Measurements from ENCODE around the gene IL3.
A peak's percentile ranks its signal among the peaks of the same experiment; 100 is the strongest.

IL3 gene

DNA sequence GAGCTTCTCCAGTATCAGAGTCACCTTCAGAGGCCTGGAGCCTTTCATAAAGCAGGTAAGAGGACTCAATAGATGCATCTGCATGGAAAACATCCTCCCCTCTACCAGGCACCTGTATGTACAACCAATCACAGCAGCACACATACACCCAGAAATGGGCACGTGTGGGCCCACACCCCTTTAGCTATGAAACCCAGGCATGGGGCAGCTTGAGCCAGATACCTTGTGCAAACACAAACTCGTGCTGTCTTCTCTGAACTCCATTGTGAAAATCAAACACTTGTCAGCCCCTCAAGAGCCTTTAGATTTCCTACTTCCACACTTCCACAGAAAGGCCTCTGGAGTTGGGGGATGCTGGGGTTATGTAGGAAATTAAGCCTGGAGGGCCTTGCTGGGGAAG, 12.1 kb downstream of the IL3 start:
- no peak for DNase-seq (ENCODE audit: low spot score)

DNA sequence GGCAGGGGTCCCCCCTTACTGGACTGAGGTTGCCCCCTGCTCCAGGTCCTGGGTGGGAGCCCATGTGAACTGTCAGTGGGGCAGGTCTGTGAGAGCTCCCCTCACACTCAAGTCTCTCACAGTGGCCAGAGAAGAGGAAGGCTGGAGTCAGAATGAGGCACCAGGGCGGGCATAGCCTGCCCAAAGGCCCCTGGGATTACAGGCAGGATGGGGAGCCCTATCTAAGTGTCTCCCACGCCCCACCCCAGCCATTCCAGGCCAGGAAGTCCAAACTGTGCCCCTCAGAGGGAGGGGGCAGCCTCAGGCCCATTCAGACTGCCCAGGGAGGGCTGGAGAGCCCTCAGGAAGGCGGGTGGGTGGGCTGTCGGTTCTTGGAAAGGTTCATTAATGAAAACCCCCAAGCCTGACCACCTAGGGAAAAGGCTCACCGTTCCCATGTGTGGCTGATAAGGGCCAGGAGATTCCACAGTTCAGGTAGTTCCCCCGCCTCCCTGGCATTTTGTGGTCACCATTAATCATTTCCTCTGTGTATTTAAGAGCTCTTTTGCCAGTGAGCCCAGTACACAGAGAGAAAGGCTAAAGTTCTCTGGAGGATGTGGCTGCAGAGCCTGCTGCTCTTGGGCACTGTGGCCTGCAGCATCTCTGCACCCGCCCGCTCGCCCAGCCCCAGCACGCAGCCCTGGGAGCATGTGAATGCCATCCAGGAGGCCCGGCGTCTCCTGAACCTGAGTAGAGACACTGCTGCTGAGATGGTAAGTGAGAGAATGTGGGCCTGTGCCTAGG, 13.0 kb downstream of the IL3 start, which contains the start of gene CSF2:
Gene CSF2 (plus strand): TSS at position 559 of the 783 bp plus-strand sequence. CDS start 35 bp downstream, at position 594.
- DNase-seq (ENCODE audit: low spot score), result no peak

DNA sequence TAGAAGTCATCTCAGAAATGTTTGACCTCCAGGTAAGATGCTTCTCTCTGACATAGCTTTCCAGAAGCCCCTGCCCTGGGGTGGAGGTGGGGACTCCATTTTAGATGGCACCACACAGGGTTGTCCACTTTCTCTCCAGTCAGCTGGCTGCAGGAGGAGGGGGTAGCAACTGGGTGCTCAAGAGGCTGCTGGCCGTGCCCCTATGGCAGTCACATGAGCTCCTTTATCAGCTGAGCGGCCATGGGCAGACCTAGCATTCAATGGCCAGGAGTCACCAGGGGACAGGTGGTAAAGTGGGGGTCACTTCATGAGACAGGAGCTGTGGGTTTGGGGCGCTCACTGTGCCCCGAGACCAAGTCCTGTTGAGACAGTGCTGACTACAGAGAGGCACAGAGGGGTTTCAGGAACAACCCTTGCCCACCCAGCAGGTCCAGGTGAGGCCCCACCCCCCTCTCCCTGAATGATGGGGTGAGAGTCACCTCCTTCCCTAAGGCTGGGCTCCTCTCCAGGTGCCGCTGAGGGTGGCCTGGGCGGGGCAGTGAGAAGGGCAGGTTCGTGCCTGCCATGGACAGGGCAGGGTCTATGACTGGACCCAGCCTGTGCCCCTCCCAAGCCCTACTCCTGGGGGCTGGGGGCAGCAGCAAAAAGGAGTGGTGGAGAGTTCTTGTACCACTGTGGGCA, 13.8 kb downstream of the IL3 start:
- DNase-seq (ENCODE audit: low spot score), result no peak

DNA sequence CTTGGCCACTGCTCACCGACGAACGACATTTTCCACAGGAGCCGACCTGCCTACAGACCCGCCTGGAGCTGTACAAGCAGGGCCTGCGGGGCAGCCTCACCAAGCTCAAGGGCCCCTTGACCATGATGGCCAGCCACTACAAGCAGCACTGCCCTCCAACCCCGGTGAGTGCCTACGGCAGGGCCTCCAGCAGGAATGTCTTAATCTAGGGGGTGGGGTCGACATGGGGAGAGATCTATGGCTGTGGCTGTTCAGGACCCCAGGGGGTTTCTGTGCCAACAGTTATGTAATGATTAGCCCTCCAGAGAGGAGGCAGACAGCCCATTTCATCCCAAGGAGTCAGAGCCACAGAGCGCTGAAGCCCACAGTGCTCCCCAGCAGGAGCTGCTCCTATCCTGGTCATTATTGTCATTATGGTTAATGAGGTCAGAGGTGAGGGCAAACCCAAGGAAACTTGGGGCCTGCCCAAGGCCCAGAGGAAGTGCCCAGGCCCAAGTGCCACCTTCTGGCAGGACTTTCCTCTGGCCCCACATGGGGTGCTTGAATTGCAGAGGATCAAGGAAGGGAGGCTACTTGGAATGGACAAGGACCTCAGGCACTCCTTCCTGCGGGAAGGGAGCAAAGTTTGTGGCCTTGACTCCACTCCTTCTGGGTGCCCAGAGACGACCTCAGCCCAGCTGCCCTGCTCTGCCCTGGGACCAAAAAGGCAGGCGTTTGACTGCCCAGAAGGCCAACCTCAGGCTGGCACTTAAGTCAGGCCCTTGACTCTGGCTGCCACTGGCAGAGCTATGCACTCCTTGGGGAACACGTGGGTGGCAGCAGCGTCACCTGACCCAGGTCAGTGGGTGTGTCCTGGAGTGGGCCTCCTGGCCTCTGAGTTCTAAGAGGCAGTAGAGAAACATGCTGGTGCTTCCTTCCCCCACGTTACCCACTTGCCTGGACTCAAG, 14.6 kb downstream of the IL3 start:
- DNase-seq (ENCODE audit: low spot score), result no peak

DNA sequence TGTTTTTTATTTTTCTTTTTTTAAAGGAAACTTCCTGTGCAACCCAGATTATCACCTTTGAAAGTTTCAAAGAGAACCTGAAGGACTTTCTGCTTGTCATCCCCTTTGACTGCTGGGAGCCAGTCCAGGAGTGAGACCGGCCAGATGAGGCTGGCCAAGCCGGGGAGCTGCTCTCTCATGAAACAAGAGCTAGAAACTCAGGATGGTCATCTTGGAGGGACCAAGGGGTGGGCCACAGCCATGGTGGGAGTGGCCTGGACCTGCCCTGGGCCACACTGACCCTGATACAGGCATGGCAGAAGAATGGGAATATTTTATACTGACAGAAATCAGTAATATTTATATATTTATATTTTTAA, 15.2 kb downstream of the IL3 start:
- DNase-seq (ENCODE audit: low spot score), result no peak

DNA sequence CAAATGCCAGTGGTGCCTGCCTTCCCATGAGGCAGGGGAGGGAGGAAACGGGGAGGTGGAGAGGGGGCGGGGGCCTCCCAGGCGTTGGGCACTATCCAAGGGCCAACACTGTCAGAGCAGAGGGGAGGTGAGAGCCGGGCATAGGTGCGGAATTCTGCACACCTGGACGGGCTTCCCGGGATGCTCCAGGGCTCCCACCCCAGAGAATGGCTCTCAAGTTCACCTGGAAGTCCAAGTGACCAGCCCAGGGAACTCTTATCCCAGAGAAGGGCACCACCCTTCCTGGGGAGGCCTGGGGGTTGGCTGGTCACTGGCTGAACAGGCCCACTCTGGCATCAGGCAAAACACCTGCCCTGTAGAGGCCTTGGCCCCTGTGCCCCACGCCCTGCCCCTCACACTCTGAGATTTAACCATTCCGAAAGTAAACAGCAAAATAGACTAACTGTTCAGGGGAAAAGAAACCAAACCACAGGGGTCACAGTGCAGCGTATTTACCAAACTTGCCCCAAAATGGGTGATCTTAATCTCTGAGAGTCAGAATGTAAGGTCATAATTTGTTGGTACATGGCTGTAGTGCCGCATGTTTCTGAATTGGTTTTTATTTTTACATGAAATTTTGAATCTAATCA, 15.9 kb downstream of the IL3 start:
- no peak for DNase-seq (ENCODE audit: low spot score)

DNA sequence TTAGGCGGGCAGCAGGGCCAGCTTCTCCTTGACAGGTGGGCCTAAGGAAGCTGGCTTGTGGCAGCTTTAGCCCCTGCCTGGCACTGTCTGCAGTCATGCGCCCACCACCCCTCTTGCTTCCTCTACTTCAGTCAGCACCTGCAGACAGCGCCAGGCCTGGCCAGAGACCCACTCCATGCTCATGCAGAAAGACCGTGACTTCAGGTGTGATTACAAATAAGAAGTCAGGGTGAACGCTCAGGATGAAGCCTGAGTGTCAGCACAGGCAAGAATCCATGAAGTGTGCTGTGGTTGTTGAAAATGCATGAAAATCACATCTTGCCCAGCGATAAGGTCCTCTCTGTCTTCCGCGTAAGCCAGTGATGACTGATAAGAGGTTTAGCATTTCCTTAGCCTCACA, 16.5 kb downstream of the IL3 start:
- DNase-seq (ENCODE audit: low spot score), result no peak

DNA sequence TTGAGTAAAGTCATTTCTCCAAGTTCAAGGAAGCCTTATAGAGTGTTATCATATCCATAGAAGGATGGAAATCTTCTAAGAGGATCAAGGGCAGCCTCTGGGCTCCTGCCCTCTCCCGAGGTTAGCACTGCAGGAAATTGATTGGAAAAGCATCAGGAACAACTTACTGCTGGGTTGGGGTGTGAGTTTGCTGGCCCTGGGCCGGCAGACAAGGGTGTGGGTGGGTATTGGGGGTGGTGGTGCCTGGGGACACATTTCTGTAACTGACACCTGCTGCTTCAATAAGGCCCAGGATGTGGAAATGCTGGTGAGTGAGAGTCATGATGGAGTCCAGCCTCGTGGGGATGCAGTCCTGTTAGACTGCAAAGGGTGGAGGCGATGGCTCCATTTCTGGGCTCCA, 18.6 kb downstream of the IL3 start:
- no peak for DNase-seq (ENCODE audit: low spot score)

DNA sequence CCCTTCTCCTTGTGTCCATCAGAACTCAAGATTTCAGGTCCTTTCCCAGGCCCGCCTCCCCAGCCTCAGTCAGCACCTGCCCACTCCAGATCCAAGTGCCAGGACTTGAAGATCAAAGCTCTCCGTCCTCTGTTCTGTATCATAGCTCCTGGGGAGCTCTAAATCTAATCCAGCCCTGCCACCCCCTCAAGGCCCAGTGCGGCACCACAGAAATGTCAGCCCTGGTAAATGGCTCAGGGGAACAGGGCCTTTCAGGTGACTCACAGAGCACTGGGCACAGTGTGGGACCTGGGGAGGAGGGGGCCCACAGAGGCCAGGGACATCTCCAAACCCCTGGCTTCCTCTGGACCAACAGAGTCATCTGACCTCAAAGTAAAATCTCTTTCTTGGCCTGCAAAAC, 19.2 kb downstream of the IL3 start:
- no peak for DNase-seq (ENCODE audit: low spot score)

DNA sequence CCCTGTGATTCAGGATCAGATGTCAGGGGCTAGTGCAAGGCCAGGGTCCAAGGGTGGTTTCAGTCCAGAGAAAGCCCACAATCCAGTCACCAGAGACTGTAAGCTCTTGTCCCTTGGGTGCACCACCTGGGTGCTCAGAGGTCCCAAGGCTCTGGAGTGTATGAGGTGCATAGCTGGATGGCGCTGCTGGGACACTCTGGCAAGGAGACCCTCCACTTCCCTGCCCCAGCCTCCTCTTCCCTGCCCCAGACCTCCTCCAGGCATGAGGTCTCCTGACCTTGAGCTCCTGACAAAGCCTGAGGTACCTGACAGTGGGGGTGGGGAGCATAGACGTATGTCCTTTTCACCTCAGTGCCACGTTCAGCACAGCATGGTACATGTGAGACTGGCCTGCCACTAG, 20.1 kb downstream of the IL3 start:
- no peak for DNase-seq (ENCODE audit: low spot score)

DNA sequence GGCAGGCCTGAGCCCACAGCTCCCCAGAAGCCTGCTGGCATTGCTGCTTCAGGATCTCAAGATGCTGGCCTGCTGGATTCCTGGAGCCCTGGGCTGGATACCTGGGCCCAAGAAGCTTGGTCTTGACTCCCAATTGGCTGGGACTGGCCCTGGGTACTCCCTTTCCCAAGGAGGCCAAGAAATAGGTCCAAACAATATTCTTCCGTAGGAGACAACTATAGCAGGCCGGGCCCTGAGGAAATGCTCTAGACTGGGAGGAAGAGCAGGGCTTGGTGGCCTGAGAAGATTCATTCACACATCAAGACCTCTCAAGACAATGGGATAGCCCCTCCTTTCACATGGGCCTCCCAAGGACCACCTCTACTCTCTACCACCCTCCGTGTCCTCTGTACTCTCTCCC, 21.0 kb downstream of the IL3 start:
- DNase-seq (ENCODE audit: low spot score), result no peak

DNA sequence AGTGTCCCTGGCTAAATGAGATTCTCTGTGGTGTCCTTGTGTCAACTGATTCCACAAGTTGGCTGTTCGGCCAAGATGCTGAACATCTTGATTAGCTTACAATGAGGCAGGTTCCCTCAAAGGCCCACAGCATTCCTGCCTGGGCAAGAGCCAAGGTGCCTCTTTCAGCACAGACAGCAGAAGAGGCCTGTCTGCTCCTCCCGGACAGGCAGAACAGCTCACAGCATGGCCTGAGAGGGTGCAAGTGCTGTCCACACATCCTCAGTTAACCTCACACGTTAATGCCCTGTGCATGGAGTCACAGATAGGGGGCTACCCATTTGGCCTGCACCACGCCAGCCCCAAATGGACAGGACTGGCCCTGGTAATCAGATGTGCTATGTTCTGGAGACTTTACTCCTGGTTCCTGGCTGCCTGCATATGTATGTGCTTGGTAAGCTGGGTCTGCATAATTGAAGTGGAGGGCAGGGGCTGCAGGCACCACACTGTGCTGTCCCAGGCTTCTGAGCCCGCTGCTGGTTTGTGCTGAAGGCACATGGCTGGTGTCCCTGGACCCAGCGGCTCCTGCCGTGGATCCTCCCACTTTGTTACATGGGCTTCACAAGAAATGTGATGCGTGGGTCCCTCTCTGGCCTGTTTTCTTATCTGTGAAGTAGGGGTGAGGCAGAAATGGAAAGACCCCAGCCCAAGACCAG, 22.0 kb downstream of the IL3 start:
- DNase-seq (ENCODE audit: low spot score), result no peak

DNA sequence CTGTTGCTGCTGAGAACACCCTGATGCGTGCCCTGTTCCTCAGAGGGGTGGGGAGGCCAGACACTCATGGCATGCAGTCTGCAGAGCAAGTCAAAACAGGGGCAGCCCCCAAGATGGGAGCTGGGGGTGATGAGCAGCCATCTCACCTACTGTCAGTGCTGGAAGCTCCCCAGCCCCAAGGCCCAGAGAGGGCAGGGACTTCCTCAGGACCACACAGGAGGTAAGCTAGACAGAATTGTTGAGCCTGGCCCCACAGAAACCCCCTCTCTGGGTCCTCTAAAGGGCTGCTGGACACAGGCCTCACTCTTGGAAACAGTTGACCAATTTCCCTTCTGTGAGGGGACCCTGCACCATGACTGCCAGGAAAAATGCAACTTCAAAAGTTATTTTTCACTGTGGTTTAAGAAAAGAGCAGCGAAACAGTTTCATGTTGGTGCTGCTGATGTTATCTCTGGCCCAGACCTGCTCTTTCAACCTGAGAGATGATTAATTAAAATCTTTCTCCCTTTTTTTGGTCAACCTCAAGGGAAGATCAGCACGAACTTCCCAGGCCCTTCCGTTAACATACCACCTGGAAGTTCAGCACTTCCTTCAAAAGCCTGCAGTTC, 22.7 kb downstream of the IL3 start:
- no peak for DNase-seq (ENCODE audit: low spot score)

DNA sequence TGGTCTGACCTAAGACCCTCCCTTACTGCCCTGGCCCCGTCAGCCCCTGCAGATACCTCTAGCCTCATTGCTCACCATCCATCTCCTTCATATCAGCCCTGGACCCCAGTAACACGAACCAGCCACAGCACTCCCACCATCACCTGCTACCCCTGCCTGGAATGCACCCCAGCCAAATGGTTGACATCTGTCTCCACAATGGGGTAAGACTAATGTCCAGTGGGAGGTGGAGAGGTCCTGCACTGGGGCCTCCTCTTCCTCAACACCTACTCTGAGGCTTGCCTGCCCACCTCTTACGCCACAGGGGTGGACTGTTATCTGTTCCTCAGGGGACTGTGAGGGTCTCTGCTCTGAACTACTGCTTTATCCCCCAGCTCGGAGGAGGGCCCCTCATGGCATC, 25.2 kb downstream of the IL3 start:
- DNase-seq (ENCODE audit: low spot score), result no peak

DNA sequence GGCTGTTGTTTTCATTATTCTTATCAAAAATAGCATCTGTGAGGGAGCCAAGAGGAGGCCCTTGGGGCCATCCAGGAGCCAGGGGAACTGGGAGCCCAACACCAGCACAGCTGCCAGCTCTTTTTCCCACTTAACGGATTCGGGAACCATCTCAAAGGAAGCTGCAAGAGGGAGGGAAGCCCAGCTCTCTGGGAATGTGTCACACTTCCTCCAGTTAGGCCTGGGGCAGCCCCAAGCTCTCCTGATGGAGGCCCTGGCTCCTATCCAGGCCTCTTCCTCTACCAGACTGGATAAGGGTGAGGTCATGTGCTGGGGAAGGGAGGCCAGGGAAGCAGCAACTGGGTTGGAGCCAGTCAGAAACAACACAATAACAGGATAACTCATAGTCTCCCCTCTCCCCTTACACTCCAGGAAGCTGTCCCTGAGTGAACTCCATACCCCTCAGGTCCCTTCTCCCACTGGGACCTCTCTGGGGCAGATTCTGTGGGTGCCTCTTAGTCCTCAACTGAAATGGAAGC, 25.9 kb downstream of the IL3 start:
- peak; percentile 4 for DNase-seq (ENCODE audit: low spot score)

DNA sequence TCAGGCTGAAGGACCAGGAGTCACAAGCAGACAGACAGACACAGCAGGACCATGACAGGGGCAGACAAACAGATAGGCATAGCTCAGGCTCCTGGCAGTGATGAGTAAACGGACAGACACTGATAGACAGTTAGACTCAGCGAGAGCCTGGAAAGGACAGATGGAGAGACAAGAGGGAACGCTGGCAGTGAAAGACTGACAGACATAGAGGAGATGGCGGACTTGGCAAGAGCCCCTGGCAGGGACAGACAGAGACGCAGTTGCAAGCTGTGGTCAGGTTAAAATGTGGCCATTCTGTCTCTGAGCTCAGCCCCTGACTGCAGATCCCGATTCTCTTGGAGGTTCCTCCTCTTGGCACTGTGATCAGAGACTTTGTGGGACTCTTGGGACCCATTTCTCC, 26.7 kb downstream of the IL3 start:
- DNase-seq (ENCODE audit: low spot score), result no peak

DNA sequence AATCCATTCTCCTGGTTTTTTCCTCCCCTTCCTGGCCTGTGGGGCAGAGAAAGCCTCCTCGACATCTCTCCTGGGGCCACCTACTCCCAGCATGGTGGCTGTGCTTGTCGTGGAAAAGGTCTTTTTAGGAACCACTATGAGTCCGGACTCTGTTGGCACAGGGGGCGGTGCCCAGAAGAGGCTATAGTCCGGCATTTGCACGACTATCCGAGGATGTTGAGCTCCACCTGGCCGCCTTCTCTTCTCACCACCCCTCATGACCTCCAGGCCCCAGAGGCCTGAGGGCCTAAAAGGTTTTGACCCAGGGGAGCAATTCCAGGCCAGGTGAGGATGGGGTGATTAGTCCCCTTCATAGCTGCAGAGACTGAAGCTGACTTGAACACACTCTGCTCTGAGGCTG, 27.2 kb downstream of the IL3 start:
- DNase-seq (ENCODE audit: low spot score), result no peak

DNA sequence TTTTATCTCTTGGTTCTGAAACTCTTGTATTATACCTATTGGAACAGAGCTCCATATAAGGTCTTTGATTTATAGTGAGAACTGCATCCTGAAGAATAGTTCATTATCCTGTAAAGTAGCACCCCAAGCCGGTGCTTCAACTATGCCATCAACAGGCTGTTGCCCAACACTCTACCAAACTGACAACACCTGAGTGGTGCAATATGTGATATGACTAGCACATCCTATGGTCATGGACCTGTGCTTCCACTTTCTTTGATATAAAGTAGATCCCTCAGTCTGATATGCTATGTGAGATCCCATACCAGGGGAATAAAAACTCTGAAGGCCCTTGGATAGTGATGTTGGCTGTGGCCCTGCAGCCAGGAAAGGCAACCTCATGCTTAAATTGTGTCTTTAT, 28.9 kb downstream of the IL3 start:
- no peak for DNase-seq (ENCODE audit: low spot score)

DNA sequence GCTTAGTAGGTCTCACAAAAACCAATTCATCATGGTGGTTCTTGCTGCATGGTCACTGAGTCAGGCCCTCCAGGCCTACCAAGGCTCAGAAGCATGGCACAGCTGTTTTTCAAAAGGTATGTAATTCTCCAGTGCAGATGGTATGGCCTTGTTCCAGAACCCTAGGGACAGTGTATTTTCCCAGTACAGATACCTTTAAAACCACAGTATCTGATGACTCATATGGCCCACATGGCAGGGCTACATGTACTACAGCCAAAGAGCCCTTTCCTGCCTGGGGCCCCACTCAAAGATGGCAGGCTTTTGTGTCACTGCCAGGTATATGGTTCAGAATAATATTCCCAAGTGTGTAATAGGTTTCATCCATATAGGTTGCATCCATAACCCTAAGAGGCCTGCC, 29.7 kb downstream of the IL3 start:
- DNase-seq (ENCODE audit: low spot score), result no peak

DNA sequence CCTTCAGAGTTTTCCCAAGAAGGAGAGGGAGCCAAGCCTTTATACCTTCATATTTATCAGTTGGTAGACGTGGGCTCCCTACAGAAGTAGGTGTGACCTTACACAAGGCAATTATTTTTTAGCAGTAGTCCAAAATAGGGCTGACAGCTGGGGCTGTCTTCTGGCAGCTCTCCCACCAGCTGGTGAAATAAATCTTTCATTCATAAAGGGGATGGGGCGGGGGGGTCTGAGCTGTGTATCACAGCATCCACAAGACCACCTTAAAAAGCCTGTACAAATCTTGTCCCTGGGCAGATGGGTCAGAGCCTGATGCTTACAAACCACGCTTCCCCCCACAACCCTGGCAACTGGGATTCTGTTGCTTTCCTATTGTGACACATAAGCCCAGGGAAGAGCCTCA, 32.8 kb downstream of the IL3 start:
- DNase-seq (ENCODE audit: low spot score), result no peak

Data from putamen (tissue), 1 donor.